GM23338 (cell line): ENCODE results near the gene LRP4. TPM values are rescaled to one million over a fixed set of nuclear protein-coding genes. Genes with fewer than 3 reads are reported as not detected.

Source experiments
- ATAC-seq: fragments of 200-7000 bp; cut with Tn5 transposase; 3 replicates; pipeline ENCODE4 v1.9.1; 2020
- DNase-seq: peaks from one replicate; pipeline ENCODE4 v3.0.0-alpha.2; 2015; ENCODE audit warnings: low spot score
- H2AFZ ChIP-seq: fragments of 200-600 bp; sonication (generic); 2 replicates; pipeline ENCODE4 v1.8.0; 2016; ENCODE audit warnings: antibody characterized with exemption, mild to moderate bottlenecking, moderate library complexity
- H3F3A ChIP-seq: fragments of 200-600 bp; sonication (generic); replicated peaks from 2 replicates; pipeline ENCODE4 v1.8.0; 2017; ENCODE audit warnings: antibody characterized with exemption, mixed run types, low read depth
- H3K27ac ChIP-seq: fragments of 200-600 bp; sonication (generic); 2 replicates; pipeline ENCODE4 v1.6.1; 2016; ENCODE audit warnings: low read depth
- H3K27me3 ChIP-seq: fragments of 200-600 bp; sonication (generic); 2 replicates; pipeline ENCODE4 v1.8.0; 2016; ENCODE audit warnings: mild to moderate bottlenecking, mixed run types, moderate library complexity; ENCODE audit not compliant: insufficient read depth
- H3K36me3 ChIP-seq: fragments of 200-600 bp; sonication (generic); 2 replicates; pipeline ENCODE4 v1.8.0; 2016; ENCODE audit warnings: mild to moderate bottlenecking; ENCODE audit not compliant: insufficient read depth
- H3K4me1 ChIP-seq: fragments of 200-600 bp; sonication (generic); 2 replicates; pipeline ENCODE4 v1.8.0; 2016; ENCODE audit warnings: mild to moderate bottlenecking, moderate library complexity; ENCODE audit not compliant: insufficient read depth
- H3K4me2 ChIP-seq: fragments of 200-600 bp; sonication (generic); 2 replicates; pipeline ENCODE4 v1.7.1; 2017; ENCODE audit warnings: mixed run types
- H3K4me3 ChIP-seq: fragments of 200-600 bp; sonication (generic); 2 replicates; pipeline ENCODE4 v1.6.1; 2016; ENCODE audit warnings: mixed run types
- H3K79me2 ChIP-seq: fragments of 200-600 bp; sonication (generic); replicated peaks from 2 replicates; pipeline ENCODE4 v1.8.0; 2017; ENCODE audit warnings: mild to moderate bottlenecking; ENCODE audit not compliant: insufficient read depth
- H3K9me2 ChIP-seq: fragments of 200-600 bp; sonication (generic); 2 replicates; pipeline ENCODE4 v1.8.0; 2017; ENCODE audit not compliant: insufficient read depth
- H4K20me1 ChIP-seq: fragments of 200-600 bp; sonication (generic); replicated peaks from 2 replicates; pipeline ENCODE4 v1.8.0; 2017; ENCODE audit warnings: mild to moderate bottlenecking; ENCODE audit not compliant: insufficient read depth
- H3K27ac Mint-ChIP-seq: 2 replicates; pipeline ENCODE4 v1.8.0; 2020; ENCODE audit warnings: inconsistent platforms, mild to moderate bottlenecking, moderate library complexity, mixed read lengths
- H3K27me3 Mint-ChIP-seq: 3 replicates; pipeline ENCODE4 v1.8.0; 2022; ENCODE audit warnings: low read depth, mild to moderate bottlenecking, moderate library complexity, mixed read lengths, inconsistent platforms; ENCODE audit not compliant: insufficient read depth, poor library complexity
- H3K36me3 Mint-ChIP-seq: 3 replicates; pipeline ENCODE4 v1.8.0; 2021; ENCODE audit warnings: low read depth, mild to moderate bottlenecking, inconsistent platforms, moderate library complexity, mixed read lengths
- H3K4me1 Mint-ChIP-seq: 3 replicates; pipeline ENCODE4 v1.8.0; 2020; ENCODE audit warnings: mild to moderate bottlenecking, inconsistent platforms, mixed read lengths
- H3K4me3 Mint-ChIP-seq: 3 replicates; pipeline ENCODE4 v1.8.0; 2021; ENCODE audit warnings: moderate library complexity, mild to moderate bottlenecking, inconsistent platforms, mixed read lengths
- H3K9me3 Mint-ChIP-seq: 3 replicates; pipeline ENCODE4 v1.8.0; 2020; ENCODE audit warnings: moderate library complexity, mild to moderate bottlenecking, inconsistent platforms, mixed read lengths
- CREB1 ChIP-seq: fragments of 250-450 bp; sonication (Bioruptor Pico); IDR thresholded peaks from 2 replicates; pipeline ENCODE4 v1.5.0; 2020; ENCODE audit warnings: low read depth, mild to moderate bottlenecking, moderate library complexity
- CTCF ChIP-seq, 2 experiments: fragments of 200-600 bp in 1 of 2; sonication (generic) in 1 of 2; conservative IDR thresholded peaks; 2 replicates each; pipeline versions ENCODE4 v1.5.1 to v1.6.1; 2016 to 2017; ENCODE audit warnings: antibody characterized with exemption in 2 of 2, low read depth in 2 of 2, mild to moderate bottlenecking in 2 of 2, moderate library complexity in 1 of 2
- EZH2 ChIP-seq: fragments of 200-600 bp; sonication (generic); IDR thresholded peaks from one replicate; pipeline ENCODE4 v1.8.0; 2017; ENCODE audit warnings: antibody characterized with exemption, mild to moderate bottlenecking, low read depth; ENCODE audit not compliant: unreplicated experiment
- EZH2phosphoT487 ChIP-seq: fragments of 200-600 bp; sonication (generic); IDR thresholded peaks from one replicate; pipeline ENCODE4 v1.8.1; 2018; ENCODE audit warnings: antibody characterized with exemption; ENCODE audit not compliant: unreplicated experiment
- JUNB ChIP-seq: IDR thresholded peaks from one replicate; pipeline ENCODE4 v1.6.1; 2016; ENCODE audit warnings: antibody characterized with exemption; ENCODE audit not compliant: unreplicated experiment
- NANOG ChIP-seq: IDR thresholded peaks from 2 replicates; pipeline ENCODE4 v1.6.1; 2016; ENCODE audit warnings: antibody characterized with exemption, borderline replicate concordance
- POLR2AphosphoS5 ChIP-seq: IDR thresholded peaks from 2 replicates; pipeline ENCODE4 v1.6.1; 2016; ENCODE audit warnings: antibody characterized with exemption, low read depth
- REST ChIP-seq: IDR thresholded peaks from one replicate; pipeline ENCODE4 v1.6.1; 2018; ENCODE audit warnings: antibody characterized with exemption; ENCODE audit not compliant: unreplicated experiment
- STAT1 ChIP-seq: IDR thresholded peaks from one replicate; pipeline ENCODE4 v1.6.1; 2016; ENCODE audit warnings: antibody characterized with exemption; ENCODE audit not compliant: unreplicated experiment
- ZNF114 ChIP-seq: fragments of 250-450 bp; sonication (Bioruptor Pico); IDR thresholded peaks from 2 replicates; pipeline ENCODE4 v1.5.0; 2020; ENCODE audit warnings: mild to moderate bottlenecking, moderate library complexity
- ZNF331 ChIP-seq: fragments of 250-450 bp; sonication (Bioruptor Pico); IDR thresholded peaks from 2 replicates; pipeline ENCODE4 v1.5.0; 2020; ENCODE audit warnings: low read depth, mild to moderate bottlenecking, moderate library complexity
- ZNF462 ChIP-seq: fragments of 250-450 bp; sonication (Bioruptor Pico); IDR thresholded peaks from 2 replicates; pipeline ENCODE4 v1.5.0; 2020; ENCODE audit warnings: mild to moderate bottlenecking, moderate library complexity
- polyA plus RNA-seq: library from polyadenylated mRNA; unstranded; fragments of >200 nt; fragmentation: Nextera tagmentation; extraction: Ambion mirVana; gene quantifications from 2 replicates; pipeline ENCODE4 v1.2.1, GENCODE V29; 2016
- total RNA-seq: library from RNA; depleted of rRNA; stranded (reverse); fragments of >200 nt; shearing (Covaris generic); gene quantifications from 2 replicates; pipeline ENCODE4 v1.2.3, GENCODE V29; 2014
- TF ChIP-seq, protein P1 (sequence below): IDR thresholded peaks from 2 replicates; pipeline ENCODE4 v1.6.1; 2016; ENCODE audit warnings: antibody characterized with exemption

The LRP4 gene
- total and polyA plus RNA-seq, 2 experiments from 2014 or later, result 6.0 to 18.4 TPM

DNA sequence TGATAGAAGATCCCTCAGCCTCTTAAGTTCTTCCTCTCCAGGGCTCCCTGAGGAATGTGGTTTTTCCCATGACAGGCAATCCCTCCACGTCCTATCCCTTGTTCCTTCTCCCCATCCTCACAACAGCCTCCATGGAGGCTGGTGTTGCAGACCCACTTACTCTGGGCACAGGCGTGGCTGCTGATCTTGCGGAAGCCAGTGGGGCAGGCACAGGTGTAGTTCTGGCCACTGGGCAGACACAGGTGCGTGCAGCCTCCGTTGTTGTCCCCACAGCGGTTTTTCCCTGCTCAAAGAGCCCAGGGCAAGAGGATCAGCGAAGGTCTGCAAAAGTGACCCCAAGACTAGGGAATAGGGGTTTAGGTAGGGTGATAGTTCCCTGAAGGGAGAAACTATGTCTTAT, 29.1 kb downstream of the LRP4 start:
- Histone ChIP-seq H3F3A (no peaks in the 10 kb centered on the region), H3K4me1 (no peaks in the 10 kb centered on the region), H3K79me2 (no peaks in the 10 kb centered on the region), H3K9me2 (no peaks in the 10 kb centered on the region), H2AFZ (no peak overlapping the region), H3K36me3 (peaks cover 32% of the 10 kb centered on the region; the same call in 1 of the 2 replicates), H3K27me3 (no peaks in the 10 kb centered on the region), H3K4me2 (no peak overlapping the region), H4K20me1 (no peaks in the 10 kb centered on the region; the same call in 1 of the 2 replicates), H3K4me3 (no peak overlapping the region), H3K27ac (no peak overlapping the region)
- Mint-ChIP-seq H3K27ac (no peak overlapping the region), H3K4me3 (no peak overlapping the region), H3K27me3 (no peaks in the 10 kb centered on the region), H3K36me3 (peaks cover 59% of the 10 kb centered on the region), H3K9me3 (no peaks in the 10 kb centered on the region), H3K4me1 (peaks cover 2% of the 10 kb centered on the region; the same call in 1 of the 3 replicates)
- DNase-seq (no peak), ATAC-seq (no peak)
- TF ChIP-seq NANOG, result no peak
- no peak for TF ChIP-seq CTCF (conservative IDR thresholded peaks at IDR 0.05; ENCODE audit: low read depth in 2 of 2)
- no peak for TF ChIP-seq STAT1
- TF ChIP-seq EZH2phosphoT487, result no peak
- no peak for TF ChIP-seq POLR2AphosphoS5
- no peak for TF ChIP-seq ZNF114 (CRISPR knock-in tag)
- TF ChIP-seq ZNF331 (CRISPR knock-in tag), result no peak
- TF ChIP-seq, protein P1, sequence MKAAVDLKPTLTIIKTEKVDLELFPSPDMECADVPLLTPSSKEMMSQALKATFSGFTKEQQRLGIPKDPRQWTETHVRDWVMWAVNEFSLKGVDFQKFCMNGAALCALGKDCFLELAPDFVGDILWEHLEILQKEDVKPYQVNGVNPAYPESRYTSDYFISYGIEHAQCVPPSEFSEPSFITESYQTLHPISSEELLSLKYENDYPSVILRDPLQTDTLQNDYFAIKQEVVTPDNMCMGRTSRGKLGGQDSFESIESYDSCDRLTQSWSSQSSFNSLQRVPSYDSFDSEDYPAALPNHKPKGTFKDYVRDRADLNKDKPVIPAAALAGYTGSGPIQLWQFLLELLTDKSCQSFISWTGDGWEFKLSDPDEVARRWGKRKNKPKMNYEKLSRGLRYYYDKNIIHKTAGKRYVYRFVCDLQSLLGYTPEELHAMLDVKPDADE, result no peak
- TF ChIP-seq ZNF462 (CRISPR knock-in tag), result no peak
- TF ChIP-seq REST, result no peak
- TF ChIP-seq EZH2, result no peak
- TF ChIP-seq JUNB, result no peak
- TF ChIP-seq CREB1 (CRISPR knock-in tag), result no peak
